GM10248 (cell line): ENCODE data around the gene GPATCH8.

Experiments
- CTCF ChIA-PET: fragments of 300-600 bp; sonication (Branson Sonifier 250); formaldehyde crosslinking; extraction: SDS; loops from one replicate; lab custom pipeline; 2021; ENCODE audit warnings: antibody characterized with exemption; lab: Yijun Ruan, JAX
- POLR2A ChIA-PET: fragments of 350-650 bp; sonication (Branson Sonifier 250); formaldehyde crosslinking; extraction: SDS; loops from one replicate; lab custom pipeline; 2020; ENCODE audit warnings: antibody characterized with exemption; lab: Yijun Ruan, JAX
- DNase-seq: peaks from one replicate; pipeline ENCODE4 v3.0.0; 2012; ENCODE audit errors: extremely low spot score
- CTCF ChIP-seq: IDR thresholded peaks from 2 replicates; pipeline ENCODE4 v1.5.1; 2012; ENCODE audit warnings: mild to moderate bottlenecking, low read depth; ENCODE audit errors: extremely low read depth, missing control alignments, control extremely low read depth

The GPATCH8 gene

DNA sequence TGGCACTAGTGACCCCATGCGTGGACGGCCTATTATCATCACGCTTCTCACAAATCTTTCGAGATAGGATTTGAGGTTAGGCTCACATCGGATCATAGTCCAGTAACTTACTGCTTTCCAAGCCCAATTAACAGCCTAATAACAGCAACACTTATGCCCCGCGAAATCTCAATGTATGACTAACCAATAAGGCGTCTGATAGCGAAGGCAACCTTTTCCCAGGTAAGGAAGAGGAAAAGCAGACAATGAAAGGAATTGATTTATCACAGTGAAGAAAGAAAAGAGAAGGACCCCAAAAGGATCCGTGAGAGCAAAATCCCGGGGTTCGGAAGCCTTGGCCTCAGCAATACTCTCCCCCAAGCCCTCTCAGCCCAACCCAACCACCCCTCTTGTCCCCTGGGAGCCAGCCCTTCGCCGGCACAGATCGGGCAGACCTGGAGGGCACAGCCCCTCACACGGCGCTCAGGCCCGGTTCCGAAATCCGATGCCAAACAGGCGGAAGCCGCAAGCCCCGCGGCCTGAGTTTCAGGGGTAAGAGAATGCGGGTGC lies 534 bp downstream of the GPATCH8 start:
- no peak for TF ChIP-seq CTCF
- DNase-seq = no peak
- CTCF ChIA-PET = interaction anchor here (1.4 to 2.2 kb wide), 2 partner anchors 20 to 104 kb away, joined by 3 to 14 read pairs; no protein-coding TSS in a partner anchor

GRCh38 chr17:44501866-44502375 lies 1.3 kb downstream of the GPATCH8 start:
- TF ChIP-seq CTCF = no peak
- ChIA-PET CTCF (no interaction called here), POLR2A (interaction anchor here (0.8 kb wide), 1 partner anchor 154 kb away, joined by 6 read pairs; no protein-coding TSS in a partner anchor)
- DNase-seq = no peak

More for the DNA sequence above, 534 bp downstream of the GPATCH8 start:
- POLR2A ChIA-PET = interaction anchor here (0.5 to 0.8 kb wide), 2 partner anchors 11 to 155 kb away, joined by 5 to 6 read pairs; no protein-coding TSS in a partner anchor

- ChIA-PET CTCF (interaction anchor here (0.7 to 2.1 kb wide), 5 partner anchors 9 to 101 kb away, joined by 3 to 5 read pairs (median 3); no protein-coding TSS in a partner anchor), POLR2A (interaction anchor here (0.6 kb wide), 1 partner anchor 1132 kb away, joined by 6 read pairs; no protein-coding TSS in a partner anchor)
- DNase-seq = no peak
- TF ChIP-seq CTCF = no peak
Measured at GRCh38 chr17:44499722-44500121, 3.5 kb downstream of the GPATCH8 start.

DNA sequence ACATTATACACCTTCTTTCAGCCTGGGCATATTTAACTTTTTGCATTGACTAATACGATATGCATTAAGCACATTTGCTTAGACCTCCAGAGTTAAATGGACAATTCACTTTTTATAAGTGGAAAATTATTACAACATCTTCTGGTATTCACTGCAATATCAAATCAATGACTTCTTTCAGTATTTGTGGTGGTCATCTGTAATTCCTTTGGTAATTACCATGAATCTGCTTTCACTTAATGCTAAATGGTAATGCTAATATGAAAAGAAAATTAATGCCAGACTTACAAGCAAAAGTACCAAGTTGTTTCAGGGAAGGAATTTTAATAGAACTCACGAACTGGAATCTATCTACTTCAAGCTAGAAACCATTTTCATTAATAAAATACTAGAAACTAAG lies 6.4 kb downstream of the GPATCH8 start:
- no peak for TF ChIP-seq CTCF
- ChIA-PET CTCF (interaction anchor here (2.2 kb wide), 1 partner anchor 27 kb away, joined by 8 read pairs; no protein-coding TSS in a partner anchor), POLR2A (no interaction called here)
- DNase-seq = no peak

DNA sequence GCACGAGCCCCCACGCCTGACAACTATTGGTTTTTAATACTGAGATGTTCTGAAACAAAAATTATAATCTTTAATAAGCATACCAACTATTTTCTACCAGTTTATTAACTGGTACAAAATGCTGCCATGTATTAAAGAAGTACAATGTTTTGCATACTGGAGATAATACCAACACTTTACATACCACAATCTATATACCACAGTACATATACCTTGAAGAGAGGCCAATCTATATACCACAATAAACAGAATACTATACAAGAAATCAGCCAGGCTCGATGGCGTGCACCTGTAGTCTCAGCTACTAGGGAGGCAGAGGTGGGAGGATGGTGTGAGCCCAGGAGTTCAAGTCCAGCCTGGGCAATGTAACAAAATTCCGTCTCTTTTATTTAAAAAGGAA lies 9.9 kb downstream of the GPATCH8 start:
- DNase-seq = no peak
- ChIA-PET CTCF (interaction anchor here (1.0 kb wide), 1 partner anchor 14 kb away, joined by 3 read pairs; no protein-coding TSS in a partner anchor), POLR2A (no interaction called here)
- no peak for TF ChIP-seq CTCF

DNA sequence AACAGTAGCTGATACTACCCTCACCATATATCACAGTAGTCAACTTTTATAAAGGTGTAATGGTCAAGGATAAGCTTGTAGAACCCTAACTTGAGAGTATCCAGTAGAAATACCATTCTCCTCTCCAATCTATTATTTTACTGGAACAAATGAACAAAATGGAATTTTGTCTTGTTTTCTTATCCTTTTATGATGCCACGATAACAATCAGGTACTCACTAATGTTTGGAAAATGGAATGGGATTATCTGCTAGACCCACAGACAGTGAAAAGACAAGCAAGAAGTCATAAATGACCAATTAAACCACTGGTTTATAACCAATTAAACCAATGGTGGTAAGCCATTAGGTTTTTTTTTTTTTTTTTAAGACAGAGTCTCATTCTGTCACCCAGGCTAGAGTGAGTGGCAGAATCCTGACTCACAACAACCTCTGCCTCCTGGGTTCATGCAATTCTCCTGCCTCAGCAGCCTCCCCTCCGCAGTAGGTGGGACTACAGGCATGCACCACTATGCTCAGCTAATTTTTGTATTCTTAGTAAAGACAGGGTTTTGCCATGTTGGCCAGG lies 10.4 kb downstream of the GPATCH8 start:
- POLR2A ChIA-PET = no interaction called here
- DNase-seq = no peak
- TF ChIP-seq CTCF = no peak
- CTCF ChIA-PET = interaction anchor here (1.0 kb wide), 1 partner anchor 14 kb away, joined by 3 read pairs; no protein-coding TSS in a partner anchor
